DMS53 (cell line): ENCODE data around the gene INO80C.

Experiments
- DNase-seq: peaks from one replicate; lab custom pipeline; 2025; lab: John Stamatoyannopoulos, UW

Gene INO80C, protein sequence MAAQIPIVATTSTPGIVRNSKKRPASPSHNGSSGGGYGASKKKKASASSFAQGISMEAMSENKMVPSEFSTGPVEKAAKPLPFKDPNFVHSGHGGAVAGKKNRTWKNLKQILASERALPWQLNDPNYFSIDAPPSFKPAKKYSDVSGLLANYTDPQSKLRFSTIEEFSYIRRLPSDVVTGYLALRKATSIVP

DNA sequence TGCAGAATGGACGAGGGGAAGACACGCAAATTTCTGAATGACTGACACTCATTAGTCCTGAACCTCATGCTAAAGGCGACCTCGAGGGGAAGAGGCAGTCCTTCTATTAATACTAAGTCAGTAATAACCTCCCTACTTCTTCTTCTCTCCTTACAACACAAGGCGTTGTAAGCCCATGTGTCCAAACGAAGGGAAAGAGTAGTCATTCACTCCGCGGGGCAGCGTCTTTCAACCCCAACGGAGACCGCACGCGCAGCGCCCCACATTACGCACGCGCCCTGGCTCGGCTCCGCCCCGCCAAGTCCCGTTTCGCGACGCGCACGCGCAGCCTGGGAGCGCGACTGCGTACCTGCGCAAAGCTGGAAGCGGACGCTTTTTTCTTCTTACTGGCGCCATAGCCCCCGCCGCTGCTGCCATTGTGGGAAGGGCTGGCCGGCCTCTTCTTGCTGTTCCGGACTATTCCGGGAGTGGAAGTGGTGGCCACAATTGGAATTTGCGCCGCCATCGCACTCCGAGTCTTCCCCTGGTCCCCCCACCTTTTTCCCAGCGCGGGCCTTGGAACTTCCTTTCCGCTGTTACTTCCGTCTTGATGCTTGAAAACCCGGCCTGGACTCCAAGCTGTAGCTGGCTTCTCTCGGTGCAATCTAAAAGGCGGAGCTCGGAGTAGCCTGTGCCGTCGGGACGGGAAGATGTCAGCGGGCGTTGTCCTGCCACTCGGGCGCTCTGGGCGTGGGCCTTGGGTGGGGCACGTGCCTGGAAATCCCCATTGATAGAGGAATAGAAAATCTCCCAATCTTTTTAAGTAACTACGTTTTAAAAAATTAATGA is at the start of gene INO80C:
Gene INO80C, minus strand, starts transcription at position 591 of the 828 bp plus-strand sequence. Its CDS starts 86 bp downstream, at position 505.
- peak; percentile 98 for DNase-seq

DNA sequence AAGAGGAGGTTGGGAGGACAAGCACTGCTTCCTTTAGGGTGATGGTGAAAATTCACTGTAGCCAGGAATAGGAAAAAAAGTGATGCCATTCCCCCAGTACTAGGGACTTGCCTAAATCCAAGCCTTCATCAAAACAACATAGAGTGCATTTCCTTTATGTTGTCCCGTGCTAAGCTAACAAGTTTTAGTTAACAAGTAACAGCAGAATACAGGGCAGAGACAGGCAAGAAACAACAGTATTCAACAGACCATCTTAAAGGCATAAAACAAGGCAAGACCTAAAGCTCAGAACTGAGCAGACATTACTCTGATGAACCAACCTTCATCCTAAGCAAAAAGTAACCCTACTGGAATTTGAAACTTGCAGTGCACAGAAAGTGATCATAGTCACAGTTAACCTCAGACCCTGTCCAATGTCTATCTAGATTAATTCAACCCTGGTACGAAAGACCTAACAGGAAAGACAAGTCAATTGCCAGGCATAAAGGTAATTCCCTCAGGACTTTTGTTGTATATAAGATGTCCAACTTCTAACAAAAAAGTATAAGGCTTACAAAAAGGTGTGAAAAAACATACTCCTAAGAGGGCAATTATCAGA is 49.3 kb upstream of the INO80C start:
- no peak for DNase-seq

DNA sequence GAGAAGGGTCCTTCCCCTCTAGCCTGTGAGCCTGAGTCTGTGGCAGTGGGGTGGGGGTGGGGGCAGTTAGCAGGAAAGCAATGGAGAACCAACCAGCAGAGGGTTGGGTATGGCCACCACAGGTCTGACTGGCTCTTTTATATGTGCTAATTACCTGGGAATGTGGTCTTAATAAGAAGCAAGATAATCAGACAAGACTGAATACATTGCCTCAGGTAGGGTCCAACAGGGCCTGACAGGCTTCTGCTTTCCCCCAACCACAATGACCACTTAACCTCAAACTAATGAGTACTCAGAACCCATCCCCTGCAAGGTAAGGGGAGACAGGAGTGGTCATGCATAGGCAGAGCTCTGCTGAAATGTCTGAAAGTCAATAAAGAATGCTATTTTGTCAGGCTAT is 44.6 kb upstream of the INO80C start:
- DNase-seq = no peak

DNA sequence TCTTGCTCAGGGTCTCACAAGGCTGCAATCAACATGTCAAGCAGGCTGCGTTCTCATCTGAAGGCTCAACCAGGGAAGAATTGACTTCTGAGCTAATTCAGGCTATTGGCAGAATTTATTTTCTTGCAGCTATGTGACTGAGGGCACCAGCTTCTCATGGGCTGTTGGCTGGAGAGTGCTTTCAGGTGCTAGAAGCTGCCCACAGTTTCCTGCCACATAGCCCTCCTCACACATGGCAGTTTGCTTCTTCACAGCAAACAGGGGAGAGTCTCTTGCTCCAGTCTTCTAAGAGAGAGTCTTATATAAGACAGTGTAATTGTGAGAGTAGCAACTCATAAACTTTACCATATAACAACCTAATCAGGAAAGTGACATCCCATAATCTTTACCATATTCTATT is 37.5 kb upstream of the INO80C start:
- no peak for DNase-seq

DNA sequence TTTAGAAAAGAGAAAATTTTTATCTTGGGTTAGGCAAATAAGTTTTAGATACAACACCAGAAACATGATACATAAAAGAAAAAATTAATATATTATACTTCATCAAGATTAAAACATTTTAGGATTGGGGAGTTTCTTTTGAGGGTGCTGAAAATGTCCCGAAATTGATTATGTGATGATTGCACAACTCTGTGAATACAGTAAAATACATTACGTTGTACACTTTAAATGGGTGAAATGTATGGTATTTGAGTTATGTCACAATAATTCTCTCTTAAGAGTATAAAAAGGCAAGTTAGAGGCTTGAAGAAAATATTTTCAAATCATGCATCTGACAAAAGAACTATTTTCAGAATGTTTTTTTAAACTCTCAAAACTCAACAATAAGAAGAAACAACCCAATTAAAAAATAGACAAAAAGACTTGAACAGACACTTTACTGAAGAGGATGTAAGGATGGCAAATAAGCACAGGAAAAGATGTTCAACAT is 36.2 kb upstream of the INO80C start:
- no peak for DNase-seq

DNA sequence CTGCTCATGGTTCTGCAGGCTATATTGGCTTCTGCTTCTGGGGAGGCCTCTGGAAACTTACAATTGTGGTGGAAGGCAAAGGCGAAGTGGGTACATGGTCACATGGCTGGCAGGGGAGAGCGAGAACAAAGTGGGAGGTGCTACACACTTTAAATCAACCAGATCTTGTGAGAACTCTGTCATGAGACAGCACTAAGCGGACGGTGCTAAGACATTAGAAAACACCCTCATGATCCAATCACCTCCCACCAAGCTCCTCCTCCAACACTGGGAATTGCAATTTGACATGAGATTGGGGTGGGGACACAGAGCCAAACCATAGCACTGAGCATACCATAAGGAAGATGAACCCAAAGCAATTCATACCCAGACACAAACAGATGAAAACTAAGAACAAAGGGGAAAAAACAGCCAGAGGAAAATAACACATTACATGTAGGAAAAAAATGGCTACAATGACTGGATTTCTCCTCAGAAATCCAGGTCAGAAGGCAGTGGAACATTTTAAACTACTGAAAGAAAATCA is 31.1 kb upstream of the INO80C start:
- DNase-seq = no peak

DNA sequence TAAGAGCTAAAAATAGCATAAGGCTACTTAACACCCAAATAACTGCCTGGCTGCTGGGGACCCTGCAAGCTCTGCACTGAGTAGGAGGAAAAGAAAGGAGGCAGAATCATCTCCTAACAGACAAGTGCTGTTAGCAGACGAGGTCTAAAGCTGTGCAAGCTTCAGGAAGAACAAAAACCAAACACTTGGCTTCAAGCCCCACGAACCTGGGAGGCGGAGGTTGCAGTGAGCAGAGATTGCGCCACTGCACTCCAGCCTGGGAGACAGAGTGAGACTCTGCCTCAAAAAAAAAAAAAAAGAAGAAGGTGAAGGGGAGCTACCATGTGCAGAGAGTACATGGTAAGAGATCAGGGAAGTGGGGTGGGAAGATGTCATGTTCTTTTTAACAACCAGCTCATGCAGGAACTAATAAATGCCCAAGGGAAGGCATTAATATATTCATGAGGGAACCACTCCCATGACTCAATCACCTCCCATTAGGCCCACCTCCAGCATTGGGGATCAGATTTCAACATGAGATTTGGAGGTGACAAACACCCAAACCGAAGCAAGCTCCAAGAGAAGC is 28.8 kb upstream of the INO80C start:
- DNase-seq = no peak

DNA sequence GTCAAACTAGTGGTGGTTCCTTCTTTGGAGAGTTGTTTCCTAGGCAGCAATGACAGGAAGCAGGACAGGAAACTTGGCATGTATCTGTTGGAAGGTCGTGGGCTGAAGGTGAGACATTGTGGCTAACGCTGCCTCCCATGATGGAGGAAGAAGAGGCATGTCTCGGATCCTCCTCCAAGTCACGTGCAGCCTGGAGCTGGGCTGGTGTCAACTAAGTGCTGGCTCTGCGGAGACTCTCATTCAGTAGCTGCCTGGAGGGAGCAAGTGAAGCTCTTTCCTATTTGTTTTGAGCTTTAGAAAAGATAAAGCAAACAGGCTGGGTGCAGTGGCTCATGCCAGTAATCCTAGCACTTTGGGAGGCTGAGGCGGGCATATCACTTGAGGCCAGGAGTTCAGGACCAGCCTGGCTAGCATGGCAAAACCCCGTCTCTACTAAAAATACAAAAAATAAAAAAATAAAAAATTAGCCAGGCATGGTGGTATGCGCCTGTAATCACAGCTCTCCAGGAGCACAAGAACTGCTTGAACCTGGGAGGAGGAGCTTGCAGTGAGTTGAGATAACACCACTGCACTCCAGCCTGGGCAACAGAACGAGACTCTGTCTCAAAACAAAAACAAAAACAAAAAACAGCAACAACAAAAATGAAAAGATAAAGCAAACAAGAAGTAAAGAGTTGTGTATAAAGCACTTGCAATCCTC is 28.2 kb upstream of the INO80C start:
- peak; percentile 43 for DNase-seq

DNA sequence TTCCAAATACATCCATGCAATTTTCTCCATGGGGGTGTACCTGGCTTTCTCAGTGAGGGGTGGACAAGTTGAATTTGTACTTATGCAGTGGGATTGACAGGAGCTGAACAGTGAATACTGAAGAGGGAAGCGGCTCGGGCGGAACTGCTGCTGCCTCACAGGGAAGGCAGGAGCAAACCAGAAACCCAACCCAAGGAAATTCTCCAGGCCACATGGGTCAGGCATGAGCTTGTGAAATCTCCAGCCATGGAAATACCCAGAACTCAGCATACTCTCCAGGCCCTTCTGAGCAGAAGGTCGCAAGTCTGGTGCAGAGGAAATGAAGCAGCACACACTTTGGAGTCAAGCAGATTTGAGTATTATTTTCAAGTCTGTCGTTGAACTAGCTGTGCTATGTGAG is 26.5 kb upstream of the INO80C start:
- DNase-seq = peak; percentile 52

DNA sequence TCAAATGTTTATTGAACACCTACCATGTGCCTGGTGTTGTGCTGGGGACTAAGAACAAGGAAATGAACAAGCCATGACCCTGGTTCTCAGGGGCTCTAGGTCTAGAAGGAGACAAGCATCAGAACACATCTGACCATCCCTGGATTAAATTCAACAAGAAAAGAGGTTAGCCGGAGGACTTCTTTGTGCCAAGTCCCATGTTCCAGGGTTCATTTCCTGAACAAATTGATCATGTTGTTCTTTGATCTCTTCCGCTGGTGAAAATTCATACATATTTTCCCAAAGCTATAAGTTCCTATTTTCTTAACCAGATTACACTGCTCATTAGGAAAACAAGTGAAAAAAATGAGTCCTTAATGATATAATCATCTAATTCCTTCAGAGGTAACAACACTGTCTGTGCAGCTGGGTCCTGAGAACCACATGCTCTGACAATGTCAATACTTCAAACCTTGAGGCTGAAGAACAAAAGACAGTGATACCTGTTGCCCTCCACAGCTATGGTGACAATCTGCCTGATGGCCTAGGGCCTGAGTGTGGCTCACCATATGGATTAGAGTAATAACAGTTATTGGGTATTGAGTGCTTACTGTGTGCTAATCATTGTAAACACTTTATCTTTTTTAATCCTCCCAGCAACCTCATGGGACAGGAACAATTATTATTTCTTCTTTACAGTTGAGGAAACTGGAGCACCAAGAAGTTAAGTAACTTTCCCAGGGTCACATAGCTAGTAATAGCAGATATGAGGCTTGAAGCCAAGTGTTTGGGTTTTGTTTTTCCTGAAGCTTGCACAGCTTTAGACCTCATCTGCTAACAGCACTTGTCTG is 24.6 kb upstream of the INO80C start:
- peak; percentile 82 for DNase-seq

DNA sequence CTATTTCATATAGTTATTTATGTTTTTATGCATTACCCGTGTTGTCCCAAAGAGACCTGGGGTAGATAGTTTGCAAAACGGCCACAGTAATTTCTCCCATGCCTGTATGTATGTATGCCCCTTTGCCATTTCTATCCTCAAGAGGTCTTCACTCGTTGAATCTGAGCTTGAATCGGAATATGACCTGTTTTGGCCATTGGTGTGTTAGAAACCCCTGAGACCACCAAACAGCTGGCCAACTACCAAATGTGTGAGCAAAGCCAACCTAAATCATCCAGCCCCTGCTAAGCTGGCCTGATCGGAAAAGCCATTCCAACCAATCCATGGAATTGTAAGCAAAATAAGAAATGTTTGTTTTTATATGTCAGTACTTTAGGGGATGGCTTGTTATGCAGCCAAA is 23.4 kb upstream of the INO80C start:
- DNase-seq = no peak

DNA sequence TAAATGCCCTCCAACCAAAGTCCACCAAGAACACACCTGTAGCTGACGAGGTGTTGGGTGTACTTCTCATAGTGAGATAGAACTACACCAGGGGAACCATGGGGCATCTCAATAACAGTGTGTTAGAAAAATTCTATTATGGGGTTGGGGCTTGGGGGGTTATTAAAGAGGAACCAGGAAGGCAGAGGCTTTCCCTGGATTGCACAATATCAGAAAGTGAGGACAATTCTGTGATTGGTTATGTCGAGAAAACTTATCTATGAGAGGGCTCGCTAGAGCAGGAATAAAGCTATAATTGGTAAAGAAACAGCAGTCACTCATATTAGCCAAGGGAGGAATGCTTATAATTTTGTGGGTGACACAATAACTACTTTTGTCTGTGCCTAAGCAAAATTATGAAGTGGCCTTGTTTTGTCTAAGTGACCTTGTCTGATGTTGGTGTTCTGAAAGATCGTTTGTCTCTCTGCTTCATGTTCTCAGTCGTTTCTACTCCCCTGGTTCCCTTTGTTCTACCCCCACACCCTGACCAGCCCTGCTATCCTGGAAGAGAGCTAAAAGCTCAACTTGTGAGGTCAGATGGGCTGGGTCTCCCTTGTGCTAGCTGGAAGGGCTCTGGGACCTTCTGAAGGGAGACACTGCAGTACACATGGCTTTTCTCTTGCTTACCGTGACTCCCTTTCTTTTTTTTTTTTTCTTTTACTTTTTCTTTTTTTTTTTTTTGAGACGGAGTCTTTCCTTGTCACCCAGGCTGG is 21.6 kb upstream of the INO80C start:
- DNase-seq = no peak

DNA sequence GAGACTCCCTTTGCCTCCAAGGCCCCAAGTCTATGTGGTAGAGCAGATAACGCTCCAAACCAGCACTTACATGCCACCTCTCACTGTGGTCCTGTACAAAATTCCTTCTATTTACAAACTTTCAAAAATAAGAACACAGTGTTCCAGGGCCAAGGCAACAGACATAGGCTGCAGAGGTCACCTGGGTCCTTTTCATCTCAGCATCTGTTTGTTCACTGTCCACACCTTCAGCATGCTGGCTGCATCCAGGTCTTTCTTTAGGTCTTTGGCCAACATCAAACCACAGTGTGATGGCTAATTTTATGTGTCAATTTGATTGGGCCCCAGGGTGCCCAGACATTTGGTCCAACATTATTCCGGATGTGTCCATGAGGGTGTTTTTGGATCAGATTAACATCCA is 20.0 kb upstream of the INO80C start:
- no peak for DNase-seq

DNA sequence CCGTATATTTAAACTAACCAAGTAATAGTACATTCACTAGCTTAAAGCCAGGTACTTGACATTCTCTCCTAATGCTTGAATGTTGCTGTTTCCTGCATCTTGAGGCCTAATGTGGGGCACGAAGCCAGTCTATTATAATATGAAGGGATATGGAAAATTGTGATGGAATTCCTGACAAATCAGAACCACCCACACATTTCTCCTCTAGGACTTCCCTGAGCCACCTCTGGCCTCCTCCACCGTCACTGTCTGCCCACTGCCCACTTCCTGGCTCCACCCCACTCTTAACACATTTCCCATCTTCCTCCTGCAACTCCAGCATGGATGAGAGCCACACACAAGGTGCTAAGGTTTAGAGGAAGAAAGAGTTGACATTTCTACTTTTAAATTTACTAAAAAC is 19.0 kb upstream of the INO80C start:
- DNase-seq = no peak

DNA sequence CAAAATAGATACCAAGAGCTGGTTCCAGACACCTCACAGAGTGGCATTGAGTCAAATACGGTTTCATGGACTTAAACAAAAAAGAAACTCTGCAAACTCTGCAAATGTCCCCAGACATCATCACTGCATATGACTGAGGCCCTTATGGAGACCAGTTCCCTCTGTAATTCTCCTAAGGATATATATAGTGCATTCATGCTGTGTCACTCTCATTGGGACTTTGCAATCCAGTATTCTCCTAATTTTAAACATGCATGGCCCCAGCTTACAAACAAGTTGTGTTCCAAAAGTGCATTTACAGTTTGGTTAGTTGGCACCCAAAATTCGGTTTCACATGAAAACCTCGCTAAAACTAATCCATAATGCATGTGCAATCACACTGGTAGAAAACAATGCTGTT is 18.6 kb upstream of the INO80C start:
- DNase-seq = no peak

DNA sequence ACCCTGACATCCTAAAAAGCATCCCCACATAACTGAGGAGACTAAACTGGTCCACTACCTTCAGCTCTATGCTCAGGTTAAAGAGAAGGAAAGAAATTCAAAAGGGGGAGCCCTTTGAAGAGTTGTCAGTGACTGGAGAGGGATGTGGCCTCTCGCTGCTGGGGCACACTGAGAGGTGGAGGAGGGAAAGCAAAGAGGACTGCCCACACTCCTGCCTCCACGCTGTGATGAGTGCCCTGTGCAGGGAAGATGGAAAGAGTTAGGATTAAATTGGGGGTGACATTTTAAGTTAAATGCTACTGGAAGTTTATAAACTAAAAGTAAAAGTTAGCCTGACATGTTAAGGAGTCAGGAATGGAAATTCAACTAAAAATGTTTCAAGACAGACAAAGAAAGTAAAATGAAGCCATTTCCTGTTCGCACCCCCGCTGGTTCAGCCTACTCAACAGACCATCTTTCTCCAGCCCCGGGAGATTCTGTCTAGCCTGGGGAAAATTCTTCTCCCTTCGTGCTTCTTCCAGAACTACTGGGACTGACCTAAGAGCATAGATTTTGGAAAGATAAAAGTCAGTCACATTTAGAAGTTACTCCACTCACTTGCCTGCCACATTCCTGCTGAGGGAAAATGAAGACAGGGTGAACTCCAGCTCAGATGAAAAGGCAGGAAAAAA is 17.8 kb upstream of the INO80C start:
- no peak for DNase-seq

DNA sequence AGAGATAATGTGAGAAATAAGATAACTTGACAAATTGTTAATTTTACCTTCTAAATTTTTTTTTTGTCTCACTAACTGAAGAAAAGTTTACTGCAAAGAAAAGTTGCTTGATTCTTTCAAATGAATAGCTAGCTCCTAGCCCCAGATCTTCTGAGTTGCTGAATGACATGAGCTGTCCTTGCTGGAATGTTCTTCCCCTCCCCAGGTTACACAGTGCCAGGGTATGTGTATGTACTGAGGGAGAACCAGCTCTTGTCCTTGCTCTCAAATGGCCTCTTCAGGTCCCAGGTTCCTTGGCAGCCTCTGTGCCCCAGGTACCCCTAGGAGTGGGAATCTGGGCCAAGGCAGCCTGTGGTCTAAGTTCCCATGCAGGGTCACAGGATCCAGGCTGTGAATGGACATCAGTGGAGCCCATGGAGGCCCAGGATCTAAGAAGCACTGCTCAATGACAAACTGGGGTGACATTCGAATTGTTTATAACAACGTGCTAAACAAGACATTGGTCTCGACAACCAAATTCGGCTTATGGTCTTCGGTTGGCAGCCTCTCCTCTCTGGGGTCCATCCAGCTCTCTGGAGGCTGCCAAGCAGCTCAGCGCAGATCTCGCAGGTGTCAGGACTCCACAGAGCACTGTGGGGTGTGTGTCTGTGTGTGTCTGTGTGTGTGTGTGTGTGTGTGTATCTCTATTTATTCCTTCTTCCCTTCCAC is 17.1 kb upstream of the INO80C start:
- no peak for DNase-seq

DNA sequence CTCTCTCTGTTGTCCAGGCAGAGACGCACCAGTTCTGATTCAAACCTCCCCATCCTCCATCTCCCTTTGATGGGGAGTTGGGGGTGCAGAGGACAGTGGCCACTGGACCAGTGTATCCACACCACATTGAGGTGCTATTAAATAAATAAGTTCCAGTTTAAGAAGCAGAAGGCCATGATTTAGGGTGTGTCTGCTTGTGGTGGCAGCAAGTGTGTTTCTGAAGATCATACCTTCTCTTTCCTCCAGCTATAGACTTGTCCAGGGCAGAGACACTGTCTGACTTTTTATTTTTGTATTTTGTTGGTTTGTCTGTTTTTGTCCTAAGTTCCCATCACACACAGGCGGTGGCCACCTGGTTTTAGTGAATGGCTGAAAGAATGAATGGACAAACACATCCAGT is 16.5 kb upstream of the INO80C start:
- no peak for DNase-seq
